GM18873 (cell line): Measurements from ENCODE around the gene TBL2.
"Not testable (repeated sequence)": the region's sequence is repeated elsewhere in the genome, so short reads cannot be mapped to it uniquely, and the experiment has no call there.

Experiments
- ATAC-seq: cut with Tn5 transposase; IDR thresholded peaks from one replicate; pipeline ENCODE4 v1.9.1; 2021; ENCODE audit warnings: mild to moderate bottlenecking, moderate library complexity, moderate number of reproducible peaks; ENCODE audit not compliant: unreplicated experiment, low FRiP score

The TBL2 gene

GRCh38 chr7:73606801-73607691 lies 28.7 kb upstream of the TBL2 start:
- no peak for ATAC-seq

DNA sequence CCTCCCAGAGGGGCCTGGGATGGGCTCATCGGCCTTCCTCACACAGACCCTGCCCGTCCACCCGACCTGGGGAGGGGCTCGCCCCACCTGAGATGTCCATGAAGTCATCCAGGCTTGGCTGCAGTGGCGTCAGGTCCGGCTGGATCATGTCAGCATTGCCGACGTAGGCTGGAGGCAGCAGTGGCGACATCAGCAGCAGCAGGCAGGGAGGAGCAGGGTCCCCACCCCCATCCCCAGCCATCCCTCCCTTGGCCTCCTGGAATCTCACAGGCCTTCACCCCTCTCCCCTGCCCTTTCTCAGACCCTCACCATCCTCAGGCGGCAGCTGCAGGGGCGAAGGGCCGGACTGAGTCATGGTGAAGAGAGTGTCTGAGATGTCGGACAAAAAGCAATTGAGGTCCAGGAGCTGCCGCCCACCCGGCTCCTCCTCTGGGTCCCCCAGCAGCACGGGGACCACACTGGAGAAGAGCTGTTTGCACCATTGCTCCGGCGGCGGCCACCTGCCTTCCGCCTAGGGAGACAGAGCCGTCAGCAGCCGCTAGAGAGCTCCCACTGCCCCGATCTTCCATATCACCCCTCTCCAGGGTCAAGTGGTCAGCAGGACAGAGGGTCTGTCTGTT lies 27.3 kb upstream of the TBL2 start:
- no peak for ATAC-seq

- no peak for ATAC-seq
These were observed 24.6 kb upstream of the TBL2 start for GRCh38 chr7:73602721-73603651.

DNA sequence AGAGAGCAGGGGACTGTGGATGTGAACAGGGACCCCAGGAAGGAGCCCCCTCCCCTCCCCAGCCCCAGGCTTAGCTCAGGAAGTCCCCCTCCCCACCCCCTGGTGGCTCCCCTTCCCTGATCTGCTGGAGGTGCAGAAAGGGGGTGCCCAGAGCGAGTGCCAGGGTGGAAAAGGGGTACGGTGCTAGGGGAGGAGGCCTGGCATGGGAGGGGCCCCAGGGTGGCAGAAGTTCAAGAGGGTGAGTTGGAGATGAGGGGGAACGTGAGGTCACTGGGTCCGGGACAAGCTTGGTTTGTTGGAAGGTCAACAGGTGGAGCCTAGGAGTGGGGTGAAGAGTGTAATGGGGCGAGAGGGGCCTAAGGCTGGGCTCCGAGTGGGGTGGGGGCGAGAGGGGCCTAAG lies 21.5 kb upstream of the TBL2 start:
- ATAC-seq: no peak

DNA sequence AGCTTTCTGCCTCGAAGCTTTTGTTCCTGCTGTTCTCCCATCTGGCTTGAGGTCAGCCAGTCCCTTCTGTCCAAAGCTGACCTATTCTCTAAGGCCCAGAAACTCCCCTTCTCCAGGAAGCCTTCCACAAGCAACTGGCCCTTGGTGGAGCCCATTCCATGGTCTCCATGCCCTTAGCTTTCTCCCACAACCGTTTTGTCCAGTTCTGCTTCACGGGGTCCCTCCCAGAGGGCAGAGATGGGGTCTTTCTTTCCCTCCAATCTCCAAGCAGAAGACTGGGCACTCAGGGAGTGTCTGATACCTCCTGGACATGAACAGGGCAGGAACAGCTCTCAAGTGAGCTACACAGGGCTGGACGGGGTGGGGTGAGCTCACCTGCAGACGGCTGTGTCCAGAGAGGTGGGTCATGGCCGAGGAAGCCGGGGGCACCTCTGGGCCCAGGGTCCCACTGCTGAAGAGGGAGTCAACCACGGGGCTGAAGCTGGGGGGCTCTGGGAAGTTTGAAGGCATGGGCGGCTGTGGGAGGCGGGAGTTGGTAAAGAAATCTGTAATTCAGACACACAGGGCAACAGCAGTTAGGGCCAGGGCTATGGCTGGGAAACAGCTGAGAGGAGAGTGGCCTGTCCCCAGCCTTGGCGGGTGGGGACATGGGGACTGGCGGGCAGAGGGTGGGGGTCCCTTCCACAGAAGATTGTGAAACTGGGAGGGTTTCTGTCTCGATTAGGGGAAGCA lies 20.9 kb upstream of the TBL2 start:
- no peak for ATAC-seq

GRCh38 chr7:73597978-73598782 lies 19.8 kb upstream of the TBL2 start:
- ATAC-seq: no peak

GRCh38 chr7:73596191-73597065 lies 18.0 kb upstream of the TBL2 start:
- no peak for ATAC-seq

DNA sequence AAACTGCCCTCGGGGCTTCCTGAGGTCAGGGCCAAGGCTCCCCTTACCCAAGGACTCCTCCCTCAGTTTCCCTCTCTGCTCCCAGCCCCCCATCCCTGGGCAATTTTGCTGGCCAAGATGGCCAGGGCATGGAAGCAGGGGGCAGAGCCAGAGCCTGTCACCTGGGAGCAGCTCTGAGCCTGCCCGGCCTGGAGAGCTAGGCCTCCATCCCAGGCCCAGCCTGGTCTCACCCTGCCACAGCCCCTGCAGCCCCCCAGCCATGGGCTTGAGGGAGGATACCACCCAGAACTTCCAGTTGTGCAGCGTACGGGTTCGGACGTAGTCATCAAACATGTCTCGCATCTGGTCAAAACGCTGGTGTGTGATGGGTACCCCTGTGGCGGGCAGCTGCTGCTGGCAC lies 17.0 kb upstream of the TBL2 start:
- no peak for ATAC-seq

DNA sequence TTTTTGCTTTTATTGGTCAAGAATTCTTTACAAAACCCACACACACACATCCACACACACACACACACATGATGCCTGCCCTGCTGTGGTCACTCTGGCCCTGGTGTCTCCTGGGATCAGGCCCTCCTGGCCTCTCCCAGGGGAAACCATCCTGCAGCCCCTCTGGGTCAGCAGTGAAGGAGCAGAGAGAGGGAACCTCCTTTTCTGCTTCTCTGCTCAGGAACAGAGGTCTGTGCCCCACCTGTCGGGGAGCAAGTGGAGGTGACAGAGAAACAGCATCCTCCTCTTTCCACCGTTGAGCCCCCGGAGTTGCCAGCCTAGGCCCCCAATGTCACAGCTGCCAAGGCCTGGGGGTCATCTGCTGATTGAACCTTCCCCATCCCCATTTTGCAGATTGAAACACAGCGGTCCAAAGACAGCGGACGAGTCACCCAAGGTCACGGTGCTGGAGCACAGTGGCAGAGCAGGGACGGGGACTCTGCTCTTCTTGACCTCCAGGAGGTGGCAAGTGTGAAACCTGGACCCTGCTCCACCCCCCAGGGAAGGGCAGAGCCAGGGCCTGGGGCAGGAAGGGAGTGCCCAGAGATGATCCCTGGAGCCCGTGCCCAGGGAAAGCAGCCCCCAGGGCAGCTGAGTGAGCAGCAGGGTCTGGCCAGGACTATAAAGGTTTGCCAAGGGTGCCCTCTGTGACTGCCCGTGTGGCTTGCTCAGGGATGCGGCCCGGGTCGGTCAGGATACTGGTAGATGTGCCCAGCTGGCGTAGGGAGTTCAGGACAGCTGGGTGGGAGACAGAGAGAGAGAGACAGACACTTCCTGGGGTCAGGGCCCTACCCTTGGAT lies 15.0 kb upstream of the TBL2 start:
- ATAC-seq: no peak

DNA sequence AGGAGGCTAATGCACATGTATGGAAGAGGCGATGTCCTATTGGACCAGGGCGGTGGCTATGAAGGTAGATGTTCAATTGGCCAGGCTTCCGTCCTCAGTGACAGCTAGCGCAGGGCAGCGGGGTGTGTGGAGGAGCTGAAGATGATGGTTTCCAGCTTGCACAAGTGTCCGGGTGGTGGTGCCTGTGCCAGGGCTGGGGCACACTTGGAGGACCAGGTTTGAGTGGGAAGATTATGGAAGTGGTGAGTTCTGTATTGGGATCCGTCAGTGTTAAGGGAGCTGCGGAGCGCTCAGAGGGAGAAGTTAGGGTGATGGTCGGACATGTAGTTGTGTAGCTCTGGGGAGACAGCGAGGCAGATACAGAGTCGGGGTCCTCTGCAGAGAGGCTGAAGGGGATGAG lies 8.5 kb upstream of the TBL2 start:
- no peak for ATAC-seq

DNA sequence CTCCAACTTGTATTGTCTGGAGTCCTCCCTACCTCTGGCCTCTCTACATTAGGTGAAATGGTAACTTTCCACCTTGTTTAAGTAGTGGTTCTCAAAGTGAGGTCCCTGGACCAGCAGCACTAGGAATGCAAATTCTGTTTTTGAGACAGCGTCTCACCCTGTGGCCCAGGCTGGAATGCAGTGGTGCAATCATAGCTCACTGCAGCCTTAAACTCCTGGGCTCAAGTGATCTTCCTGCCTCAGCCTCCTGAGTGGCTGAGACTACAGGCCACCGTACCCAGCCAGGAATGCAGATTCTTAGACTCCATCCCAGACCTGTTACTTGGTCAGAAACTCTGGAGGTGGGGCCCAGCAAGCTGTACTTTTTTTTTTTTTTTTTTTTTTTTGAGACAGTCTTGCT lies 6.8 kb upstream of the TBL2 start:
- no peak for ATAC-seq

DNA sequence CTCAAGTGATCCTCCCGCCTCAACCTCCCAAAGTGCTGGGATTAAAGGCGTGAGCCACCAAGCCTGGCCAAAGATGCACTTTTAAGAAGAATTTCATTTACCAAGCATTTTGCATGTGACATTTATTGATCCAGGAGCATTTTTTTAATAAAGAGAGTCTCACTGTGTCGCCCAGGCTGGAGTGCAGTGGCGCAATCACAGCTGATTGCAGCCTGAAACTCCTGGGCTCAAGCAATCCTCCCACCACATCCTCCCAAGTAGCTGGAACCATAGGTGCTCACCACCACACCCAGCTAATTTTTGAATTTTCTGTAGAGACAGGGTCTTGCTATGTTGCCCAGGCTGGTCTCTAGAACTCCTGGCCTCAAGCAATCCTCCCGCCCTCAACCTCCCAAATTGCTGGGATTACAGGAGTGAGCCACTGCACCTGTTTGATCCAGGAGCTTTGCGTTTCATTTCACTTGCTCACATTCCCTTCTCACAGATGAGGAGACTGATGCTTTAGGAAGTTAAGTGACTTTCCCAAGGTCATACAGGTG lies 4.4 kb upstream of the TBL2 start:
- no peak for ATAC-seq

DNA sequence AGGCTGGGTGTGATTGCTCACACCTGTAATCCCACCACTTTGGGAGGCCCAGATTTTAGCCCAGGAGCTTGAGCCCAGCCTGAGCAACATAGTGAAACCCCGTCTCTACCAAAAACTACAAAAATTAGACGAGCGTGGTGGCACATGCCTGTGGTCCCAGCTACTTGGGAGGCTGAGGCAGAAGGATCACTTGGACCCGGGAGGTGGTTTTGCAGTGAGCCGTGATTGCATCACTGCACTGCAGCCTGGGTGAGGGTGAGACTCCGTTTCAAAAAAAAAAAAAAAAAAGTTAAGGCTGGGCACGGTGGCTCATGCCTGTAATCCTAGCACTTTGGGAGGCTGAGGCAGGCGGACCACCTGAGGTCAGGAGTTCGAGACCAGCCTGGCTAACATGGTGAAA lies 2.6 kb upstream of the TBL2 start:
- ATAC-seq: not testable (repeated sequence)

GRCh38 chr7:73577627-73578341 lies 595 bp downstream of the TBL2 start:
- ATAC-seq: peak; percentile 11

GRCh38 chr7:73573791-73574190 lies 4.6 kb downstream of the TBL2 start:
- ATAC-seq: no peak

DNA sequence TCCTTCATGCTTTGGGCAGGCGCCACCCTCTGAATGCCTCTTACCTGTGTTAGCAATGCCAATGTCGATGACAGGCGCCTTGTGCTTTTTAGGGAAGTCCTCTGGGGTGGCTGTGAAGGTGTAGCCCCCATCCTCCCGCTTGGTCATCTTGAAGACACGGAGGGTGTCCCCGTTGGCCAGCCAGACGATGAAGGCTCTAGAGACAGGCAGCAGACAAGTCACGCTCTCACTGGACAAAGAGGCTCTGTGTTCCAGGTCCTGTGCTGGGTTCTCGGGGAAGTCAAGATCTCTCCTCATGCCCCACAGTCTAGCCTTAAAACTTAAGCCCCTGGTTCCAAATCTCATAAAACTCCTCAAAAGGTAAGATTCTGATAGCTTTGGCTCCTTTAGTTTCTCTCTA lies 5.1 kb downstream of the TBL2 start:
- ATAC-seq: no peak

DNA sequence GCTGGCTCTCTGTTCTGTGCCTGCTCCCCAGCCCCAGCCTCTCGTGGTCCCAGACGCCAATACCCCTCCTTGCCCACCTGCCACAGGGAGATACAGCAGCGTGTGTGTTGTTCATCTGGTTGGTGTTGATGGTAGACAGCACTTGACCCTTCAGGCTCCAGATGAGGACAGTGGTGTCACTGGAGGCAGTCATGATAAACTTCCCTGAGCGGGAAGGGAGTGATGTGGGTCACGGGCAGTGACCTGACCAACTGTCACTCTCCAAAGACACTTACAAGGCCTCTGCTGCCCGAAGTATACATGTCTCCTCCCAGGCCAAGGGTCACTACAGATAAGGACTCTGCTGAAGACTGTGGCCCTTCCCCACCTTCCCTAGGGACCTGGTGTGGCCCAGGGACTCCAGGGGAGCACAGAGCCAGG lies 5.6 kb downstream of the TBL2 start:
- ATAC-seq: no peak
